Measurements from ENCODE around the gene RNASE12.
A peak's percentile ranks its signal among the peaks of the same experiment; 100 is the strongest.
"Not testable (repeated sequence)": the region's sequence is repeated elsewhere in the genome, so short reads cannot be mapped to it uniquely, and the experiment has no call there.

The RNASE12 gene

DNA sequence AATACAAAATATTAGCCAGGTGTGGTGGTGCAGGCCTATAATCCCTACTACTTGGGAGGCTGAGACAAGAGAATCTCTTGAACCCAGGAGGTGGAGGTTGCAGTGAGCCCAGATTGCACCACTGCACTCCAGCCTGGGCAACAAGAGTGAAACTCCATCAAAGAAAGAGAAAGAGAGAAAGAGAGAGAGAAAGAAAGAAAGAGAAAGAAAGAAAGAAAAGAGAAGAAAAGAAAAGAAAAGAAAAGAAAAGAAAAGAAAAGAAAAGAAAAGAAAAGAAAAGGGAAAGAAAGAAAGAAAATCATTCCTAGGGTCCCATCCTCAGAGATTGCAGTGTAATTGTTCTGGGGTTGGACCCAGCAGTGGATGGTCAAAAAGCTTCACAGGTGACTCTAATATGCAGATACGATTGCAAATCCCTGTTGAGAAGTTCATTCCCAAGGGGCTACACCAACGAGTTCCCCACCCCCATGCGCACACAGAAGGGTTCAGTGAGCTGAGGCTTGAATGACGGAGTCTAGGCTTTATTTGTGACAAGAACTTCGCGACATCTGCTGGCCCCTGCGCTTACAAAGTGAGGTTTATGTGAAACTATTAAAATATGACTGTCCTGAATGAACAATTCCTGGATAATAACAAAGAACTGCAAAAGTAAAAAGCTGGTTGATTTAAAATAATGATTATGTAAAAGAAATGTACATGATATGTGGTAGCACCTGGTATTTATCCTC, 17.4 kb upstream of the RNASE12 start:
- no peak for DNase-seq
- Mint-ChIP-seq H3K36me3 (no peaks in the 10 kb centered on the region), H3K4me1 (peaks cover 3% of the 10 kb centered on the region), H3K9me3 (no peaks in the 10 kb centered on the region), H3K27ac (no peak overlapping the region), H3K27me3 (peaks cover 4% of the 10 kb centered on the region), H3K4me3 (peak overlapping the region; percentile 8)
- CTCF ChIA-PET = interaction anchor here (0.8 to 6.5 kb wide), 18 partner anchors 11 to 291 kb away, joined by 3 to 74 read pairs (median 5); partner anchors contain the start of genes CCNB1IP1, PARP2 and RNASE4

GRCh38 chr14:20607617-20608016, 16.4 kb upstream of the RNASE12 start:
- Mint-ChIP-seq H3K4me1 (peaks cover 3% of the 10 kb centered on the region), H3K27me3 (peaks cover 4% of the 10 kb centered on the region), H3K9me3 (no peaks in the 10 kb centered on the region), H3K4me3 (no peak overlapping the region), H3K36me3 (no peaks in the 10 kb centered on the region), H3K27ac (no peak overlapping the region)
- CTCF ChIA-PET = interaction anchor here (0.6 to 6.5 kb wide), 15 partner anchors 10 to 282 kb away, joined by 3 to 74 read pairs (median 4); partner anchors contain the start of genes CCNB1IP1, PARP2 and RNASE4
- no peak for DNase-seq

DNA sequence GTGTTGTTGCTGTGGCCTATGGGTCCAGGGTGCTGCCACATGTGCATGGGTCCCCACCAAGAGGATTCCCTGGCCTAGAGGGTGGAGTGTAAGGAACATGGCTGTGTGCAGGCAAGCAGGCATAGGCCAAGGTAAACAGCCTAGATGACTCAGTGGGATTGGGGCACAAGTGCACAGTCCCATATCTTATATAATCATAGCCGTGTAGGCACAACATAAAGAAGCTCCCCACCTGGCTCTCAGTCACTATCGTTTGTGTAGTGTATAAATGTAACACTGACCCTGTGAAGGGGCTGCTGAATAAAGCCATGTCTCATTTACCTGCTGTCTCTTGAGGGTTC, 15.7 kb upstream of the RNASE12 start:
- Mint-ChIP-seq H3K4me1 (peaks cover 3% of the 10 kb centered on the region), H3K9me3 (no peaks in the 10 kb centered on the region), H3K27me3 (peaks cover 4% of the 10 kb centered on the region), H3K36me3 (no peaks in the 10 kb centered on the region), H3K4me3 (no peak overlapping the region), H3K27ac (no peak overlapping the region)
- CTCF ChIA-PET = interaction anchor here (0.6 to 6.5 kb wide), 9 partner anchors 50 to 280 kb away, joined by 3 to 74 read pairs (median 3); partner anchors contain the start of gene CCNB1IP1
- no peak for DNase-seq

DNA sequence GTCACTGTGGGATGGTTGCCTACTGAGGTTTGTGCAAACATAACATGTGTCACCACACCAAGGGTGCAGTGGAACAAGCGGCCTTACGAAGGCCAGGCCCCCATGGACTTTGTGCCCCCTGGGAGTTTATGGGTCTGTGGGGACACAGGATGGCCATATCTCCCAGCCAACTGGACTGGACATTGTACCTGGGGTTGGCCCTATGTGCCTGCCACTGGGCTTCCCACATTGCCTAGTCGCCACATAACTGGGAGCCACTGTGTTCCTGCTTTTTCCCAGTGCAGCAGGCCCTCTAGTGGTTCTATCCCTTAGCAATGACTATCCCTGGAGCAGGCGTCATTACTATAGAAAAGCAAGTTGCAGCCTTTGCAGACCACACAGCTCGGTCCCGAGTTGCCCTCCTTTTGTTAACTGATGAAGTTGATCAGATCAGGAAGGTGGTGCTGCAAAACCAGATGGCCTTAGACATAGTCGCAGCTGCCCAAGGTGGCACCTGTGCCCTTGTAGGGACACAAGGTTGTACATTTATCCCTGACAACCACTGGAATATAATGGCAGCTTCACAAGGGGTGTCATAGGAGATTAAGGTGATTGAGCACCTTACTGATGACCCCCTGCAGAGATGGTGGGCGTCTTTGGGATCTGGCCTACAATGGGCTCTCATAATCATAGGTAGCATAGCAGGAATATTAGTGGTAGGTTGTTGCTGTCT, 15.2 kb upstream of the RNASE12 start:
- Mint-ChIP-seq H3K27ac (no peak overlapping the region), H3K9me3 (no peaks in the 10 kb centered on the region), H3K36me3 (no peaks in the 10 kb centered on the region), H3K4me3 (no peak overlapping the region), H3K4me1 (peaks cover 3% of the 10 kb centered on the region), H3K27me3 (peaks cover 4% of the 10 kb centered on the region)
- CTCF ChIA-PET = interaction anchor here (0.7 to 6.5 kb wide), 4 partner anchors 146 to 279 kb away, joined by 3 to 74 read pairs (median 26); partner anchors contain the start of gene CCNB1IP1
- no peak for DNase-seq

DNA sequence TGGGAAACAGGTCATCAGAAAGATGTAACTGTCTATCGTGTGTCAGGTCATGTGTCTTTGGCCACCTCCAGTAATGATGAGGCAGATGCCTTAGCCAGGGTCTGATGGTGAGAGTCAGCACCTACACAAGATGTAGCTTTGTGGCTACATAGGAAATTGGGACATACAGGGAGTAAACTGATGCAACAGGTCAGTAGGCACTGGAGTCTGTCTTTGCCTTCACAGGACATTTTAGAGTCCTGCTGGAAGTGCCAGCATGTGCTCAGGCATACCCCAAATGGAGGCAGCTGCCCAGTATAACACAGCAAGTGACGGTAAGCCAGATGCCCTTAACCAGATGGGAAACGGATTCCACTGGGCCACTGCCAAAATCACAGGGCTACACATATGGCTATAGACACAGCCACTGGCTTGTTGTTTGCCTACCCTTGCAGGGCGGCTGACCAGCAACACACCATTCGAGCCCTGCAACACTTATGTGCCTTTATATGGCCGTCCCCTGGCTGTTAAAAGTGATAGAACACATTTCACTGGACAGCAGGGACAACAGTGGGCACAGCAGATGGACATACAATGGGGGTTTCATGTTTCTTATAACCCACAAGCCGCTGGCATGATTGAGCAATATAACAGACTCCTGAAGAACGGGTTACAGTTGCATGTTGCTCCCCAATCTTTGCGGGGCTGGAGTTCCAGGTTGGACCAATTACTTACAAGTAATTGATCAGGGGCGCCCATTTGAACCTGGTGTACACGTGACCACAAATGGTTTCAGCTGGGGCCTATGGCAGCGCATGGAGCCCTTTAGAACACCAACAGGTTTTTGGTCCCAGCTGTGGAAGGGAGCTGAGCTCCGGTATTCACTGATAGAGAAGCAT, 12.9 kb upstream of the RNASE12 start:
- peaks cover 3% of the 10 kb centered on the region for H3K4me1 Mint-ChIP-seq
- H3K27me3 Mint-ChIP-seq = peaks cover 4% of the 10 kb centered on the region
- H3K36me3 Mint-ChIP-seq = no peaks in the 10 kb centered on the region
- H3K4me3 Mint-ChIP-seq = no peak overlapping the region
- DNase-seq = no peak
- no peak overlapping the region for H3K27ac Mint-ChIP-seq
- CTCF ChIA-PET = interaction anchor here (1.3 to 1.5 kb wide), 2 partner anchors 118 to 277 kb away, joined by 3 read pairs; no protein-coding TSS in a partner anchor
- no peaks in the 10 kb centered on the region for H3K9me3 Mint-ChIP-seq

DNA sequence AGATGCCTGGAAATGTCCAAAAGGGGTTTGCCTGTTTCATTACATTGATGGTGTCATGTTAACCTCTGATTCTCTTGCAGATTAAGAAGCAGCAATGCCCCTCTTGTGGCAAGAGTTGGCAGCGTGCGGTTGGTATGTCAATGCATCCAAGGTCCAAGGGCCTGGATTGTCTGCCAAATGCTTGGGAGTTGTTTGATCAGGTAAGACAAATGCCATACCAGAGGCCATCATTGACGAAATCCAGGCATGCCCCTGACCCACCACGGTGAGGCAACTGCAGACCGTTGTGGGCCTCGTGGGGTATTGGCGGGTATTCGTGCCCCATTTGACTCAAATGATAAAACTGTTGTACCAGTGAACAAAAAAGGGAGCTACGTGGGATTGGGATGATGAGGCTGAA, 11.4 kb upstream of the RNASE12 start:
- CTCF ChIA-PET = interaction anchor here (1.3 to 1.7 kb wide), 3 partner anchors 116 to 275 kb away, joined by 3 to 6 read pairs (median 3); partner anchors contain the start of gene TEP1
- Mint-ChIP-seq H3K4me3 (no peak overlapping the region), H3K4me1 (no peaks in the 10 kb centered on the region), H3K36me3 (no peaks in the 10 kb centered on the region), H3K9me3 (no peaks in the 10 kb centered on the region), H3K27ac (no peak overlapping the region), H3K27me3 (no peaks in the 10 kb centered on the region)
- no peak for DNase-seq

GRCh38 chr14:20601522-20601921, 10.3 kb upstream of the RNASE12 start:
- Mint-ChIP-seq H3K4me3 (no peak overlapping the region), H3K4me1 (no peaks in the 10 kb centered on the region), H3K9me3 (no peaks in the 10 kb centered on the region), H3K27ac (no peak overlapping the region), H3K36me3 (no peaks in the 10 kb centered on the region), H3K27me3 (peaks cover 7% of the 10 kb centered on the region)
- CTCF ChIA-PET = no interaction called here
- no peak for DNase-seq

DNA sequence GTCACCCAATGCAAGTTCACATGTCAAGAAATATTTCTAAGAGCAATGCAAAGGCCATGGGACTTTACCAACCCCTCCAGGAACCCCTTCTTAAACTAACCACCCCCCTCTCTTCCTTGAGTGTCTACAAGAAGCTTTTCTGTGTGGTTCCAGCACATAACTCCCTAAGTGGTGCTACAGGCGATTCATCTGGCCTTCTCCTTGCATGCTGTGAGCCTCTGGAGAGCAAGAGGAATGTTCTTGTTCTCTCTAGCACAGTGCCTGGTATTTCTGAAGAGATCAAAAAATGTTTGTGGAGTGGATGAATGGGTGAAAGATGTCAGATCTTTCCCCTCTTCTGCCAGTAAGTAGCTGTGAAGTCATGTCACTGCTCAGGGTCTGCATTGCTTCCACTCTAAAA, 5.9 kb upstream of the RNASE12 start:
- Mint-ChIP-seq H3K9me3 (no peaks in the 10 kb centered on the region), H3K4me3 (no peak overlapping the region), H3K27me3 (peaks cover 14% of the 10 kb centered on the region), H3K36me3 (no peaks in the 10 kb centered on the region), H3K4me1 (peaks cover 3% of the 10 kb centered on the region), H3K27ac (no peak overlapping the region)
- no peak for DNase-seq
- CTCF ChIA-PET = interaction anchor here (1.0 to 1.5 kb wide), 2 partner anchors 10 to 269 kb away, joined by 3 read pairs; no protein-coding TSS in a partner anchor

GRCh38 chr14:20595726-20596125, 4.5 kb upstream of the RNASE12 start:
- not testable (repeated sequence) for DNase-seq, H3K36me3 Mint-ChIP-seq, H3K9me3 Mint-ChIP-seq, H3K4me3 Mint-ChIP-seq, H3K4me1 Mint-ChIP-seq
- Mint-ChIP-seq H3K27ac (peak overlapping the region; percentile 15), H3K27me3 (peaks cover 20% of the 10 kb centered on the region)
- CTCF ChIA-PET = interaction anchor here (0.8 kb wide), 1 partner anchor 268 kb away, joined by 5 read pairs; no protein-coding TSS in a partner anchor

GRCh38 chr14:20592574-20592973, 1.4 kb upstream of the RNASE12 start:
- DNase-seq = no peak
- Mint-ChIP-seq H3K36me3 (no peaks in the 10 kb centered on the region), H3K9me3 (no peaks in the 10 kb centered on the region), H3K27me3 (peaks cover 20% of the 10 kb centered on the region), H3K4me3 (no peak overlapping the region), H3K27ac (no peak overlapping the region), H3K4me1 (peaks cover 5% of the 10 kb centered on the region)
- CTCF ChIA-PET = no interaction called here

- Mint-ChIP-seq H3K27ac (no peak within 1 kb of the TSS), H3K36me3 (no peaks in the 10 kb centered on the region), H3K27me3 (peaks cover 14% of the 10 kb centered on the region)
Observed at GRCh38 chr14:20587489-20588154, 3.6 kb downstream of the RNASE12 start, which contains the start of gene RNASE11. Gene RNASE11 (minus strand): TSS chr14:20588001.

GRCh38 chr14:20583908-20584307, 7.3 kb downstream of the RNASE12 start:
- Mint-ChIP-seq H3K36me3 (no peaks in the 10 kb centered on the region), H3K9me3 (no peaks in the 10 kb centered on the region), H3K27me3 (peaks cover 14% of the 10 kb centered on the region), H3K27ac (no peak overlapping the region), H3K4me1 (peaks cover 2% of the 10 kb centered on the region), H3K4me3 (no peak overlapping the region)
- CTCF ChIA-PET = no interaction called here
- DNase-seq = no peak

More at GRCh38 chr14:20587489-20588154, 3.6 kb downstream of the RNASE12 start, which contains the start of gene RNASE11:
- Mint-ChIP-seq H3K4me3 (no peak within 1 kb of the TSS), H3K9me3 (no peaks in the 10 kb centered on the region), H3K4me1 (peaks cover 3% of the 10 kb centered on the region)
- no peak for DNase-seq
- CTCF ChIA-PET = interaction anchor here (1.2 kb wide), 1 partner anchor 172 kb away, joined by 3 read pairs; no protein-coding TSS in a partner anchor

DNA sequence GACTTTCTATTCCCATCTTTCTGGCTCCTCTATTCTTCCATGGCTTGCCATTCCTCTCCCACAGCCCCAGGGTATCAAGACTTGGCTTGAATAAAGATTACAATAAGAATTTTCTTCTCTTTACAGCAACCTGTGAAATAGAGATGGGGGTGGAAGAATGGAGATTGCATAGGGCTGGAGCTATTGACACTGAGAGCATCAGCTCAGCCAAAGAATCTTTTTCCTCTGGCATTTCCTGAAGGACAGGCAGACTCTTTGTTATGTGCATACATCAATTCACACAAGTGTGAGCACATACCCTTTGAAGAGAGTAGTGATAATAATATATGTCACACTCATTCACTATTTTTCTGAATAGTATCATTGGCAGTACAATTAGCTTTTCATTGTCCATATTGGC, 8.0 kb downstream of the RNASE12 start:
- peaks cover 2% of the 10 kb centered on the region for H3K4me1 Mint-ChIP-seq
- no peak for DNase-seq
- H3K27me3 Mint-ChIP-seq = peaks cover 14% of the 10 kb centered on the region
- H3K36me3 Mint-ChIP-seq = no peaks in the 10 kb centered on the region
- no peaks in the 10 kb centered on the region for H3K9me3 Mint-ChIP-seq
- H3K27ac Mint-ChIP-seq = no peak overlapping the region
- H3K4me3 Mint-ChIP-seq = no peak overlapping the region
- CTCF ChIA-PET = interaction anchor here (1.1 kb wide), 1 partner anchor 9 kb away, joined by 3 read pairs; no protein-coding TSS in a partner anchor

Measured in activated naive CD4-positive, alpha-beta T cell treated with anti-CD3 and anti-CD28 coated beads, Interleukin-2, amount 10 ng/mL, durations not matched to agents 7 days and 5 days (primary cell).